Fibroblast of pulmonary artery (primary cell): ENCODE data around the gene PSME3IP1.

Experiments
- DNase-seq: peaks from one replicate; pipeline ENCODE4 v3.0.0-alpha.2; 2010; ENCODE audit warnings: low read depth
- H3K4me3 ChIP-seq: replicated peaks from 2 replicates; pipeline ENCODE4 v1.5.1; 2011; ENCODE audit warnings: low read depth, mild to moderate bottlenecking, control low read depth, low read length, moderate library complexity
- TF ChIP-seq, protein P1 (sequence below): IDR thresholded peaks from 2 replicates; pipeline ENCODE4 v1.5.1; 2011; ENCODE audit warnings: mild to moderate bottlenecking, control low read depth, low read length, inconsistent platforms; ENCODE audit errors: missing control alignments

The PSME3IP1 gene

DNA sequence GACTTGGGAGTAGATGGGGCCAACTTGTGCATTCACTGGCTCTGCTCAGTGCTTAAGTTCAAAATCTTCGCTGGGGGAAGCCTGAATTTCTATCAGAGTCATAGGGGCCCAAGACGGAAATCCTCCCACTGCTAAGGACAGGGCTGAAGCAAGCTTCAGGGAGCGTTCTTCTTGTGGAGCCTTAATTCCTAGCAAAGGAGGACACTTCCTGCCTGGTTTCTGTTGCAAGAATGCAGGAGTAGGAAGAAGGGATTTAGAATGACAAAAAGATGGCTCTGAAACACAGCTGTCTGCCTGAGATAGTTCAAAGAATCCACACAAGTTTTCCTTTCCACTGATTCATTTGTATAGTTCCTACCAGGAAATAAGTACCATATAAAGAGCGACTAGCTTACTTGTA is 26.4 kb downstream of the PSME3IP1 start:
- no peak for DNase-seq

GRCh38 chr16:57157533-57157932 is 28.3 kb downstream of the PSME3IP1 start:
- DNase-seq = no peak
- H3K4me3 ChIP-seq = no peak overlapping the region
- TF ChIP-seq, protein P1, sequence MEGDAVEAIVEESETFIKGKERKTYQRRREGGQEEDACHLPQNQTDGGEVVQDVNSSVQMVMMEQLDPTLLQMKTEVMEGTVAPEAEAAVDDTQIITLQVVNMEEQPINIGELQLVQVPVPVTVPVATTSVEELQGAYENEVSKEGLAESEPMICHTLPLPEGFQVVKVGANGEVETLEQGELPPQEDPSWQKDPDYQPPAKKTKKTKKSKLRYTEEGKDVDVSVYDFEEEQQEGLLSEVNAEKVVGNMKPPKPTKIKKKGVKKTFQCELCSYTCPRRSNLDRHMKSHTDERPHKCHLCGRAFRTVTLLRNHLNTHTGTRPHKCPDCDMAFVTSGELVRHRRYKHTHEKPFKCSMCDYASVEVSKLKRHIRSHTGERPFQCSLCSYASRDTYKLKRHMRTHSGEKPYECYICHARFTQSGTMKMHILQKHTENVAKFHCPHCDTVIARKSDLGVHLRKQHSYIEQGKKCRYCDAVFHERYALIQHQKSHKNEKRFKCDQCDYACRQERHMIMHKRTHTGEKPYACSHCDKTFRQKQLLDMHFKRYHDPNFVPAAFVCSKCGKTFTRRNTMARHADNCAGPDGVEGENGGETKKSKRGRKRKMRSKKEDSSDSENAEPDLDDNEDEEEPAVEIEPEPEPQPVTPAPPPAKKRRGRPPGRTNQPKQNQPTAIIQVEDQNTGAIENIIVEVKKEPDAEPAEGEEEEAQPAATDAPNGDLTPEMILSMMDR = no peak

More for the DNA sequence above, 26.4 kb downstream of the PSME3IP1 start:
- TF ChIP-seq, protein P1 = no peak
- no peak overlapping the region for H3K4me3 ChIP-seq

- TF ChIP-seq, protein P1 = no peak
- H3K4me3 ChIP-seq = no peak overlapping the region
- DNase-seq = no peak
Observed at GRCh38 chr16:57156351-57156703, 29.5 kb downstream of the PSME3IP1 start.

DNA sequence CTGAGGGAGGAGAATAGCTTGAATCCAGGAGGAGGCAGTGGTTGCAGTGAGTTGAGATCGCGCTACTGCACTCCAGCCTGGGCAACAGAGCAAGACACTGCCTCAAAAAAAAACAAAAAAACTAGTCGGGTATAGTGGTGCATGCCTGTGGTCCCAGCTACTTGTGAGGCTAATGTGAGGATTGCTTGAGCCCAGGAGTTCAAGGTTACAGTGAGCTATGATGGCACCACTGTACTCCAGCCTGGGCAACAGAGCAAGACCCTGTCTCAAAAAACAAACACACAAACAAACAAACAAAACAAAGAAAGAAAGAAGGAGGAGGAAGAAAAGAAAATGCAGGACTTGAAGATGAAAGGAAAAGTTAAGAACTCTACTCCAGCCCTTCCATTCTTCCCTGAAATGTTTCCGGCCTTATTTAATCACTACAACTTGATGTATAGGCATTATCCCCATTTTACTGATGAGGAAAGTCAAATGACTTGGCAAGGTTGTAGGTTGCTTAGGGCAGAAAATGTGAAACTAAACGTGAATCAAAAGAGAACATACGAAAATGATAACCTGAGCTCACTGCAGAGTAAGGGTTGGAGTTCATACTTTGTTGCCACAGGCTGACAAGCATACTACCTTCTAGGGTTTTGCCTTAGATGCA is 30.0 kb downstream of the PSME3IP1 start:
- no peak overlapping the region for H3K4me3 ChIP-seq
- no peak for DNase-seq
- TF ChIP-seq, protein P1 = no peak

DNA sequence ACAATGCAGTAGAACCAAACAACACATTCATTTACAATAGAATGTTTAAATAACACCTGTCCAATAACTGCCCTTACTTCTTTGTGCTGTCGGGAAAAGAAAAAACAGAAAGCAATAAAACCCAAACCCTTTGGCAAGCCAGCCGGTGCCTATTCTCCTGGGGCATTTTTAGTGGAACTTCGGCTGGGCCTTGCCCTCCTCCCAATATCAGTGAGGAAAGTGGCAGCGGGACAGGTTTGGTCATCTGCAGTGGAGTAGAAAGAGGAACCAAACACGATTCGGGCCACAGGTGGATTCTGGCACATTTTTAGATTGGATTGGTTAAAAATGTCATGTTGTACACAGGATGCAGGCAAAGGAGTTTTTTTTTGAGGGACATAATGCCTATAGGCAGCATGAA is 32.0 kb downstream of the PSME3IP1 start:
- TF ChIP-seq, protein P1 = no peak
- no peak overlapping the region for H3K4me3 ChIP-seq
- no peak for DNase-seq

DNA sequence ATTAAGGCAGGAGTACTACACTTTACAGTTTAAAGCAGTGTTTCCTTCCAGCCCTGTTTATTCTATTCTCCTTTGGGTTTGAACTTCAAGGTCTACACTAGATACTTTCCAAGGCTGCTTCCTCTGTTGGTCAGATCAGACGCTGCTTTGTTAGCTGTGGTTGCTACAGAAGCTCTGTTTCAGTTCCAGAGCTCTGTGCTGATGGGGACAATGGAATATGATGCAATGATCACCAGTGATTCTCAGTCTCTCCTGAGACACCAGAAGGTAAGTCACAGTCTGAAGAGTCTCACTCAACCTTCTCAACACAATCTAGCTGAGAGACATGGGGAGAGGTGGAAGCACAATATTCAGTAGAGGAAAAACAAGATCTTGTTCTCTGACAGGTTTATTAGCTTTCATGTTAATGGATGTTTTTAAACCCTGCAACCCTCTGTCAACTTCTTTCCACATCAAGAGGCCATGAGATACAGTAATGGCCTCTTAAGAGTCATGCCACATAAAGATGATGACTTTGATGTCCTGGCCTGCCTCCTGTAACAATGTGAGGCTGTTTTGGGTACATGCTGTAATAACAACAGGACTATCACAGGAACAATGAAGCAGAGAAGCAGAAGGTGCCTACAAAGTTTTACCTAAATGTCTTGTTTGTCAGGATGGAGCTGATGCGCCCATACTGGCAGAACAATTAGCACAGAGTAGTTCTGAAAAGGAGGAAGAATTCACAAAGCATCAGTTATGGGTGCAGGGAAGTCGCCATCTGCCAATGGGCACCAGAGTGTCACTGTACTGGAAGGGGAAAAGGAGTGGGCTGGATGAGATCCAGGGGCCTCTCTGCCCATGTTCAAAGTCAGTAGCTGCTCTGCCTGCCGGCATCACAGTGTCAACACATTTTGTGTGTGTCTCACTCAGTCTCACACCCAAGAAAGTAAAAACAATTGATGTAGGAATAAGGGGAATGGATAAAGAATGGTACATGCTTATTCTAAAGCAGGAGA is 33.4 kb downstream of the PSME3IP1 start:
- DNase-seq = no peak
- no peak overlapping the region for H3K4me3 ChIP-seq
- TF ChIP-seq, protein P1 = no peak
